A549 treated with RU486 at 1 μM for 4 hours (cell line): ENCODE data around the gene FIBP. TPM values are rescaled to one million over a fixed set of nuclear protein-coding genes. Genes with fewer than 3 reads are reported as not detected.

Experiments used
- total RNA-seq: library from RNA; stranded (reverse); fragments of 200-300 nt; extraction: Qiagen RNA extraction; gene quantifications from 5 replicates; pipeline ENCODE4 v1.2.3, GENCODE V29; 2022; ENCODE audit warnings: low read depth

Gene FIBP
- 72.3 to 97.2 TPM (median 86.8 TPM) in 5 replicates for total RNA-seq

GRCh38 chr11:65888163-65888814 is at the start of gene FIBP:
Gene FIBP, minus strand, starts transcription at chr11:65888471. Its CDS starts 53 bp downstream, at chr11:65888418.

GRCh38 chr11:65919141-65919572 is 30.9 kb upstream of the FIBP start, which contains the start of gene DRAP1:
Gene DRAP1, plus strand, starts transcription at chr11:65919426. Its CDS starts 76 bp downstream, at chr11:65919502.

GRCh38 chr11:65918211-65919140 is 30.2 kb upstream of the FIBP start, which contains the start of gene C11orf68:
Gene C11orf68, minus strand, starts transcription at chr11:65919062. Its CDS starts 31 bp downstream, at chr11:65919031.

GRCh38 chr11:65900125-65900898 is 12.0 kb upstream of the FIBP start, which contains the start of gene FOSL1:
Gene FOSL1, minus strand, starts transcription at chr11:65900388. Its CDS starts 49 bp downstream, at chr11:65900339.

GRCh38 chr11:65890324-65891218 is 2.3 kb upstream of the FIBP start, which contains the start of gene CCDC85B:
Gene CCDC85B, plus strand, starts transcription at chr11:65890673. Its CDS starts 111 bp downstream, at chr11:65890784.

GRCh38 chr11:65879617-65880016 is 8.7 kb downstream of the FIBP start, which contains the start of gene CTSW:
Gene CTSW, plus strand, starts transcription at chr11:65879837. Its CDS starts 18 bp downstream, at chr11:65879855.

GRCh38 chr11:65872586-65873317 is 15.5 kb downstream of the FIBP start, which contains the start of gene EFEMP2:
Gene EFEMP2, minus strand, starts transcription at chr11:65872800. Its CDS starts 446 bp downstream, at chr11:65872354.

GRCh38 chr11:65860278-65861164 is 27.8 kb downstream of the FIBP start, which contains the start of gene MUS81:
Gene MUS81, plus strand, starts transcription at chr11:65860433. Its CDS starts 321 bp downstream, at chr11:65860754.

GRCh38 chr11:65857853-65858680 is 30.2 kb downstream of the FIBP start, which contains the start of gene CFL1:
Gene CFL1, minus strand, starts transcription at chr11:65858180. Its CDS starts 81 bp downstream, at chr11:65858099.

Other genes starting within 250 kb of the FIBP start
- 68.9 to 82.9 TPM (median 82.0 TPM) in 5 replicates for gene RELA, start 225.6 kb downstream of the FIBP start, total RNA-seq
- gene KAT5, start 176.2 kb downstream of the FIBP start, total RNA-seq: 41.0 to 55.2 TPM (median 52.3 TPM) in 5 replicates
- gene RNASEH2C, start 167.7 kb downstream of the FIBP start, total RNA-seq: 29.2 to 51.2 TPM (median 48.8 TPM) in 5 replicates
- gene AP5B1, start 107.5 kb downstream of the FIBP start, total RNA-seq: 7.8 to 13.4 TPM (median 10.6 TPM) in 5 replicates
- 0.06 to 0.10 TPM (median 0.07 TPM) in 3 of 5 replicates, not detected in the others for gene OVOL1, start 101.4 kb downstream of the FIBP start, total RNA-seq
- 0.07 TPM in 1 of 5 replicates, not detected in the others for gene SNX32, start 54.5 kb downstream of the FIBP start, total RNA-seq
- gene CFL1, start 30.3 kb downstream of the FIBP start, total RNA-seq: 1,909 to 2,425 TPM (median 2,217 TPM) in 5 replicates
- 20.6 to 33.6 TPM (median 31.0 TPM) in 5 replicates for gene MUS81, start 28.0 kb downstream of the FIBP start, total RNA-seq
- gene EFEMP2, start 15.7 kb downstream of the FIBP start, total RNA-seq: 0.45 to 0.88 TPM (median 0.85 TPM) in 5 replicates
- 0.09 to 0.19 TPM in 2 of 5 replicates, not detected in the others for gene CTSW, start 8.6 kb downstream of the FIBP start, total RNA-seq
- 29.7 to 54.1 TPM (median 46.1 TPM) in 5 replicates for gene CCDC85B, start 2.2 kb upstream of the FIBP start, total RNA-seq
- 160 to 254 TPM (median 205 TPM) in 5 replicates for gene FOSL1, start 11.9 kb upstream of the FIBP start, total RNA-seq
- 40.2 to 65.5 TPM (median 60.3 TPM) in 5 replicates for gene C11orf68, start 30.6 kb upstream of the FIBP start, total RNA-seq
- 193 to 312 TPM (median 253 TPM) in 5 replicates for gene DRAP1, start 31.0 kb upstream of the FIBP start, total RNA-seq
- not detected in 5 replicates for gene TSGA10IP, start 57.0 kb upstream of the FIBP start, total RNA-seq
- 51.4 to 70.6 TPM (median 62.2 TPM) in 5 replicates for gene SART1, start 73.3 kb upstream of the FIBP start, total RNA-seq
- 38.9 to 45.8 TPM (median 39.4 TPM) in 5 replicates for gene EIF1AD, start 113.7 kb upstream of the FIBP start, total RNA-seq
- gene BANF1, start 114.0 kb upstream of the FIBP start, total RNA-seq: 381 to 509 TPM (median 475 TPM) in 5 replicates
- not detected in 5 replicates for gene CST6, start 123.5 kb upstream of the FIBP start, total RNA-seq
- 0.94 to 2.0 TPM (median 1.7 TPM) in 5 replicates for gene CATSPER1, start 138.0 kb upstream of the FIBP start, total RNA-seq
- gene GAL3ST3, start 160.7 kb upstream of the FIBP start, total RNA-seq: not detected in 5 replicates
- 168 to 198 TPM (median 172 TPM) in 5 replicates for gene SF3B2, start 163.9 kb upstream of the FIBP start, total RNA-seq
- gene PACS1, start 181.8 kb upstream of the FIBP start, total RNA-seq: 48.7 to 80.4 TPM (median 65.1 TPM) in 5 replicates